HG02973 (cell line): ENCODE measurements around the gene ADGRF4.

Experiments used
- ATAC-seq: cut with Tn5 transposase; IDR thresholded peaks from one replicate; pipeline ENCODE4 v1.9.1; 2021; ENCODE audit warnings: moderate library complexity; ENCODE audit not compliant: unreplicated experiment

ADGRF4 gene

DNA sequence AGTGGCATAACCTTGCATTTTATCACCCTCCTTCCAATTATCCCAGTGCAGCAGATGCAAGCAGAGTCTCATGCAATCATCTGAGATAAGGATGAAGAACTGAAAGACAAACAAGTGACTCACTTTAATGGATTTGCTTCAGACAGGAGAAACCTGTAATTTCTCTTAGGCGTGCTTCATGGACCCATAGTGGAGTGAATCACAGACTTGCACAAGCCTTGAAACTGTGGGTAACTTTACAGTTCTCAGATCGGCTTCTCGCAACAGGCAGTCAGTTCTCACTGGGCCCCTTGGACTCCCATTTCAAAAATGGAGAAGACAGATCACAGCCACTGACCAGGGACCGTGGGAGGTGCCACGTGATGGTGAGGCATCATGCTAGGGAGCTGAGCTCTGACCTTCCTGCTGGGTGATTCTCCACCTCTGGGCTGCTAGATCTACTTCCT lies at the start of gene ADGRF4:
ADGRF4 (plus strand) TSS at position 239 of the 446 bp plus-strand sequence. CDS start 8,666 bp downstream, outside the sequence.
- no peak for ATAC-seq

DNA sequence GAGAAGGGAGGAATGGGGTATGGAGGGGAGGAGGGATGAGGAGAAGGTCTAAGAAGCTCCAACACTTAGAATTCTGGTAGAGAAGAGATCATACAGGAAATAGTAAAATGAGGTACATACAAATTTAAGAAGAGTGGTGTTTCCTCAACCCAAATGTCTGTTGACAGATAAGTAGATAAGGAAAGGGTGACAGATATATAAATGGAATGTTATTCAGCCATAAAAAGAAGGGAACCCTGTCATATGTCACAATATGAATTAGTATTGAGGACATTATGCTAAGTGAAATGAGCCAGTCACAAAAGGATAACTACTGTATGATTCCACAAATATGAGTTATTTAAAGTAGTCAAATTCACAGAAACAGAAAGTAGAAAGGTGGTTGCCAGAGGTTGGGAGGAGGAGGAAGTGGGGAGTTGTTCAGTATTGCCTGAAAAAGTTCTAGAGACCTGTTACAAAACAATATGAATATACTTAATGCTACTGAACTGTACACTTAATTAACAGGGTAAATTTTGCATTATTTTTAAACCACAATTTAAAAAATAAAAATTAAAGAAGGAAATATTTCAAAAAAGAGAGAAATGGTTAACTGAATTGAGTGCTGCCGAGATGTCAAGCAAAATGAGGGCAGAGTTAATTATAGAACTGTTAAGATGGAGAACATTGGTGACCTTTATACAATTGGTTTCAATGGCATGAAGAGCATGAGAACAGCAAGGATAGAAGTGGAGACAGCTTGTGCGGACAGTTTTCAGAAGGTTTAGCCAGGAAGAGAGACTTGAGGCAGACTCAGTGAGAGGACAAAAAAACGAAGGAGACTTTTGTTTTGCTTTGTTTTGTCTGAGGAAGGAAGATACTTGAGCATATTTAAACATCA lies 47.6 kb upstream of the ADGRF4 start:
- ATAC-seq: peak; percentile 56

DNA sequence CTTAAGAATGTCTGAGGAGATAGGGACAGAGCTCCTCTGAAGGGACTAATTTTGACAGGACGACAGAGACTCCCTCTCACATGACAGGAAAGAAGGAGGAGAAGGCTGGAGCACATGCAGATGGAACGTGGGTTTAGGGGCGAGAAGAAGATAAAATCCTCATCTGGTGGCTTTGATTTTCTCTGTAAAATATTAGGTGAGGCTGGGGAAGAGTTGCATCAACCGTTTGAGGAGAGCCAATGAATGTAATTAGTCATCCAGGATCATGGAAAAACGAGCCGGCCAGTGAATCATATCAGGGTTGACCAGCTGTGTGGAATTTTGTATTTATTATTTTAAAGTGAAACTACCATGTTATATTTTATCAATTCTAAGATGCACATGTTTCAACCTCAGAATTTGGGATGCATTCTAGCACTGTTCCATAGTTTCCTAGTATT lies 46.9 kb upstream of the ADGRF4 start:
- ATAC-seq: no peak

DNA sequence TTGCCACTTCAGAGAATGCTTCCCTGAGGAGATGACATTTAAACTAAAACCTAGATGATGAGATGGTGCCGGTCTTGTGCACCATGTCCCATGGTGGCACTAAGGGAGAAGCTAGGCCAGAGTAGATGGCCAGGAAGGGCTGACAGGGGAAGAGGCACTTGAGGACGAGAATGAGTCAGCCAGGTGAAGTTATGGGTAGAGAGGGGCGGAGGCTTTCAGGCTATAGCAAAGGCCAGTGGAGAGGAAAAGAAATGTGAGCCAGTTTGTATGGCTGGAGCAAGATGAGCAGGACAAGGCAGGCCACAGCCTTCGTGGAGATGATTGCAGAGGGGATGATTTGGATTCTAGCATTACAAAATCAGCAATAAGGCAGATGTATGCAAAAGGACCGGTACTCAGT lies 44.7 kb upstream of the ADGRF4 start:
- no peak for ATAC-seq

DNA sequence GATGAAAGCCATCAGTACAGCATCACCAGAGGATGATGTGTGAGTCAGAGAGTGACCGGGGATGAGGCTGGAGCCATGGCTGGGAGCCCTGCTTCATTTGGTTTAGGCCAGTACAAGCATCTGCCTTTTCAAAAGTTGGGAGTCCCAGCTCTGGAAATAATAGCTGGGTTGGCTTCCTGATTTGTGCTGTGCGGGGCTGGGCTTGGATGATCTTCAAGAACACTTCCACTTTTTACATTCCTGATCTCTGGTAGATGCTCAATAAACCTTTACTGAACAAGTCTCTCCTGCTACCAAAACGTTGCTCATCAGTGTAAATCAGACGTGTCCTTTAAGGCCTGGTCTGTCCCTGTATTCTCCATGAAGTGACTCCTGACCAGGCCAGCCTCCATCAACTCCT lies 44.1 kb upstream of the ADGRF4 start:
- ATAC-seq: no peak

GRCh38 chr6:47655719-47656595 lies 42.4 kb upstream of the ADGRF4 start:
- ATAC-seq: no peak

- ATAC-seq: no peak
Observed at GRCh38 chr6:47661960-47662359, 36.4 kb upstream of the ADGRF4 start.

DNA sequence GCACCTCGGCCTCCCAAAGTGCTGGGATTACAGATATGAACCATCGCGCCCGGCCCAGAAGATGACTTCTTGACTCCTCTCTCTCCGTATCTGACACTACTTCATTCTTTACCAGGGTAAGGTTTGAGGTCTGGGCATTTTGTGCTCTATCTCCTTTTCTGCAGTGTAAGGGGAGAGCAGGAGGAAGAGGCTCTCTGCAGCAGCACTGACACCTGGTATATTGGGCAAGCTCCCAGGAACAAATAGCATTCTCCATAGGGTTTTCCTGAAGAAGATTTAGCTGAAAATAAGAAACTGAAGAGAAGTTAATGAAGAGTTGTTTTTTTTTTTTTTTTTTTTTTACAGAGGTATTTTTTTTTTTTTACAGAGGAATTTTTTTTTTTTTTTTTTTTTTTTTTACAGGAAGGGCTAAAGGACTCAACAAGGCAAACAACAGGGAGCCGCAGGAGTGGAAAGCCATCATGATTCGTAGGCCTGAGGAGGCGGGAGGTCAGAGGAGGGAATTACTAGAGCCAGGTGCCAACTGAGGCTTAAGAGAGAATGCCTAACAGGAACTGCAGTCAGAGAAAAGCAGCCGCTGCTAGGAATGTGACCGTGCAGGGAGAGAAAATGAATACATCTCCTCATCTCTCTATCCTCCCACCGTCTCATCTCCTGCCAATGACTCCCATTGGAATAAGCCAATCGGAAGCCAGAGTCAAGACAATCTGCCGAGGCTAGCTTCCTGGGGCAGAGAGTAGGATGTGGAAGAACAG lies 34.7 kb upstream of the ADGRF4 start:
- ATAC-seq: no peak

GRCh38 chr6:47665112-47665511 lies 33.3 kb upstream of the ADGRF4 start:
- no peak for ATAC-seq

DNA sequence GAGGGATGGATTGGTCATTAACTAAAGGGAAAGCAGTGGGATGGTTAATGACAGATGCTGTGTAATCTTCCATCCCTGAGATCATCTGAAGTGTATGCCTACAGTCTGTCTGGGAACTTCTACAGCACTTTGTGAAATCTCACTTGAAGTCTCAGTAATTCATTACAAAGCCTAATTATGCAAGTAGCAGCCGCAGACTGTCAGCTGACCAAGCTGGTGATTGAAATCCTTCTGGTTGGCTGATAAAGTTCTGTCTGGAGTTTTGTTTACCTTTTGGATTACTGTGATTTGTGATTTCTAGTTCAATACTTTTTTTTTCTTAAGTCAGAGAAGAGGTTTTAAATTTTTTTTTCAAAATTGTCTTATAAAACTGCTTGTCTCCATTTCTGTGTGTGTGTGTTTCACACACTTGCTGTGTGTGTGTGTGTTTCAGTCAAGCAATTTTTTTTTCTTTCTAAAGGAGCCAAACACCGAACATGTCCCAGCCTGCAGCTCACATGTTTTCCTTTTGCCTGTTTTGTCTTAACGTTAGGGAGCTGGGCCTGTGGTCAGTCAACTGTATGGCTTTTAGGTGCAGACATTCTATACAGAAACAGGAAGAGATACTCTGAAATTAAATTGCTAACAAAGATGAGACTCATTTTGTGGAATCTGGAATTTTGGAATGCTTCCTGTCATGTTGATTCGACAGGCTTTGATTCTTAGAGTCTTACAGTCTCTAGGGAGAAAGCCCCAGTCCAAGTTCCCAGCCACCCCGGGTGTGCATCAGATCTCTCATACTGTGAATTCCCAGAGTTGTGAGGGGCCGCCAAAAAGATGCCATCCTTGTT lies 28.5 kb upstream of the ADGRF4 start:
- ATAC-seq: no peak

- ATAC-seq: no peak
Observed at GRCh38 chr6:47670851-47671250, 27.5 kb upstream of the ADGRF4 start.

DNA sequence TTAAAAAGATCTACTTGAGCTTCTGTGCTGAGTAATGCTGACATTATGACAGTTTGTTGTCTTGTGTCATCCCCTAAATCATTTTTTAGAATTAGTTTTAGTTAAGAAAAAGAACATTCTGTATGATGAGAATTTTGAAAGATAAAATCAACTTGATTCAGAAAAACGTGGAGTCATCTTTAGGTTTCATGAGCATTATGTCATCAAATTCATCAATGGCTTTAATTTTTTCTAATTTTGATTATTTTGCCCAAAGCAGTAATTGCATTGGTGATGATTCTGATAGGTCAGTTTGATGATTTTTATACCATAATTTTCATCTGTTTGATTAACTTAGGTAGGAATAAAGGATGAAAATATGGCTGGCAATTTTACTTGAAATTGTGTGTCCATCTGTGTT lies 26.6 kb upstream of the ADGRF4 start:
- no peak for ATAC-seq

GRCh38 chr6:47672816-47673215 lies 25.6 kb upstream of the ADGRF4 start:
- ATAC-seq: no peak

- ATAC-seq: no peak
Observed at GRCh38 chr6:47674673-47675072, 23.7 kb upstream of the ADGRF4 start.

GRCh38 chr6:47677381-47678100 lies 20.8 kb upstream of the ADGRF4 start:
- no peak for ATAC-seq

DNA sequence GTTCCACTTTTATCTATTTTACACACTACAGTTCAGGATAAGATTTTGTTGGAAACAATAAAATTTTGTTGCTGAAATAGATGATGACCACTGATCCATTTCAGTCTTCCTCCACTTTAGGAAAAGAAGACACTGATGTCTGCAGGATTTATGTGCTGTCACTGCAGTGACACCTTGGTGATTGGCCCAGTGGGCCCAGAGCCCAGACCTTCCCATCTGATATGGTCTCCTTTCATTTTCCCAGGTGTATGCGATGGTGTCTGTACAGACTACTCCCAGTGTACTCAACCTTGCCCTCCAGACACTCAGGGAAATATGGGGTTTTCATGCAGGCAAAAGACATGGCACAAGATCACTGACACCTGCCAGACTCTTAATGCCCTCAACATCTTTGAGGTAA lies 19.6 kb upstream of the ADGRF4 start:
- no peak for ATAC-seq

DNA sequence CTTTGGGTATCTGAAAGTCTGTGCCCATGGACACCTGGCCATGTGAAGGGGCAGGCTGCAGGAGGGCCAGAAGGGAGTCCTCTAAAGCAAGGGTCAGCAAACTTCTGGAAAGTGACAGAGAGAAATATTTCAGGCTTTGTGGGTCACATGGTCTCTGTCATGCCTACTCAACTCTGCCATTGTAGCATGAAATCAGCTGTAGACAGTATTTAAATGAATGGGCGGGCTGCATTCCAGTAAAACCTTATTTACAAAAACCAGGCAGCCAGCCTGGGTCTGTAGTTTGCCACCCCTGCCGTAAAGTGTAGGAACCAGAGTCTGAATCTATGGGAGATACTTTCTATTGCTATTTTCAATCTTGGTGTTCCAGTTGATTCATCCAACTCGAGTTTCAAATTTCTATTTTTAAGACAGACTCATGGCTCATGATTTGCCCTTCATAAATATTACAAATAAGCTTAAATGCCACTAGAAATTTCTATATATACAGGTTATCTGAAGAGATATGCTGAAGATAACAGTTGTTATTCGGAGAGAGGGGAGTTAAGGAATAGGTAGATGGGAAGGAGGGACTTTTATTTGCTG lies 19.0 kb upstream of the ADGRF4 start:
- no peak for ATAC-seq

DNA sequence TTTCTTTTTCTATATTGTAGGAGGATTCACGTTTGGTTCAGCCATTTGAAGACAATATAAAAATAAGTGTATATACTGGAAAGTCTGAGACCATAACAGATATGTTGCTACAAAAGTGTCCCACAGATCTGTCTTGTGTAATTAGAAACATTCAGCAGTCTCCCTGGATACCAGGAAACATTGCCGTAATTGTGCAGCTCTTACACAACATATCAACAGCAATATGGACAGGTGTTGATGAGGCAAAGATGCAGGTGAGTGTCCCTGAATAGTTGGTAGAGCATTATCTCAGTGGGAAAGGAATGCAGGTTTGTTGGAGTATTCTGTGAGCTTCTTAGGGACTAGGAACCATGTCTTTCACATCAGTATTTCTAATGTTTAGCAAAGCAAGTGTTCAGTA lies 18.3 kb upstream of the ADGRF4 start:
- no peak for ATAC-seq

- ATAC-seq: no peak
Observed at GRCh38 chr6:47680724-47681123, 17.7 kb upstream of the ADGRF4 start.
